NOMO-1 (cell line): Measurements from ENCODE around the gene KHDRBS2.

Experiments
- DNase-seq, 2 experiments: peaks; one replicate each; lab custom pipeline; 2025; ENCODE audit not compliant: unreplicated experiment in 2 of 2; lab: John Stamatoyannopoulos, UW

KHDRBS2 gene

GRCh38 chr6:62192593-62192992, 93.4 kb downstream of the KHDRBS2 start:
- DNase-seq: no peak

- DNase-seq: no peak
These were observed 110.8 kb downstream of the KHDRBS2 start for GRCh38 chr6:62175195-62175594.

GRCh38 chr6:62174548-62174947, 111.5 kb downstream of the KHDRBS2 start:
- DNase-seq: no peak

- no peak for DNase-seq
These were observed 118.3 kb downstream of the KHDRBS2 start for GRCh38 chr6:62167736-62168135.

- DNase-seq: no peak
These were observed 123.2 kb downstream of the KHDRBS2 start for GRCh38 chr6:62162858-62163257.

GRCh38 chr6:62152796-62153195, 133.2 kb downstream of the KHDRBS2 start:
- no peak for DNase-seq

GRCh38 chr6:62150048-62150663, 135.9 kb downstream of the KHDRBS2 start:
- peak in 1 of 2 experiments; percentile 29 for DNase-seq

GRCh38 chr6:62146954-62147853, 138.8 kb downstream of the KHDRBS2 start:
- no peak for DNase-seq

- no peak for DNase-seq
These were observed 156.9 kb downstream of the KHDRBS2 start for GRCh38 chr6:62129127-62129526.

GRCh38 chr6:62119401-62119800, 166.6 kb downstream of the KHDRBS2 start:
- DNase-seq: no peak

GRCh38 chr6:62103186-62103859, 182.7 kb downstream of the KHDRBS2 start:
- DNase-seq: no peak

- DNase-seq: no peak
These were observed 183.6 kb downstream of the KHDRBS2 start for GRCh38 chr6:62102387-62102786.

- DNase-seq: no peak
These were observed 195.4 kb downstream of the KHDRBS2 start for GRCh38 chr6:62090442-62091229.

GRCh38 chr6:62089781-62090180, 196.2 kb downstream of the KHDRBS2 start:
- DNase-seq: no peak

GRCh38 chr6:62086047-62086446, 200.0 kb downstream of the KHDRBS2 start:
- DNase-seq: no peak

GRCh38 chr6:62075869-62076268, 210.2 kb downstream of the KHDRBS2 start:
- no peak for DNase-seq

GRCh38 chr6:62059901-62060300, 226.1 kb downstream of the KHDRBS2 start:
- DNase-seq: no peak

GRCh38 chr6:62057300-62057699, 228.7 kb downstream of the KHDRBS2 start:
- DNase-seq: no peak

- DNase-seq: no peak
These were observed 240.5 kb downstream of the KHDRBS2 start for GRCh38 chr6:62045502-62045901.

GRCh38 chr6:62043084-62043483, 242.9 kb downstream of the KHDRBS2 start:
- DNase-seq: no peak

- DNase-seq: no peak
These were observed 243.6 kb downstream of the KHDRBS2 start for GRCh38 chr6:62042429-62042828.
